Astrocyte of the spinal cord (primary cell): ENCODE data around the gene KAZN.
A peak's percentile ranks its signal among the peaks of the same experiment; 100 is the strongest.

ENCODE experiments used
- DNase-seq: peaks from one replicate; pipeline ENCODE4 v3.0.0; 2011; ENCODE audit warnings: low read depth, low spot score
- H3K4me3 ChIP-seq: 2 replicates; pipeline ENCODE4 v1.5.1; 2011; ENCODE audit warnings: low read depth, mild to moderate bottlenecking, low read length, moderate library complexity
- CTCF ChIP-seq: IDR thresholded peaks from 2 replicates; pipeline ENCODE4 v1.5.1; 2012; ENCODE audit warnings: low read depth, mild to moderate bottlenecking, low read length, inconsistent platforms
- in situ Hi-C: cut with HindIII; loops from 2 replicates; pipeline ENCODE4 v1.10.0; 2017; ENCODE audit warnings: low sequenced_read_pairs

Gene KAZN

GRCh38 chr1:15055736-15056415 is 457.4 kb downstream of the KAZN start:
- no peak for DNase-seq
- H3K4me3 ChIP-seq: no peak overlapping the region
- in situ Hi-C loops: no loop called here
- TF ChIP-seq CTCF: no peak

- no peak overlapping the region for H3K4me3 ChIP-seq
- in situ Hi-C loops: no loop called here
- peak; percentile 43 for DNase-seq
- TF ChIP-seq CTCF: no peak
Observed at GRCh38 chr1:15056515-15057285, 458.2 kb downstream of the KAZN start.

GRCh38 chr1:15057834-15058233 is 459.3 kb downstream of the KAZN start:
- no peak overlapping the region for H3K4me3 ChIP-seq
- TF ChIP-seq CTCF: no peak
- no peak for DNase-seq
- in situ Hi-C loops: no loop called here

- in situ Hi-C loops: no loop called here
- no peak for TF ChIP-seq CTCF
- no peak overlapping the region for H3K4me3 ChIP-seq
- no peak for DNase-seq
Observed at GRCh38 chr1:15058261-15058660, 459.8 kb downstream of the KAZN start.

- no peak for DNase-seq
- no peak overlapping the region for H3K4me3 ChIP-seq
- TF ChIP-seq CTCF: no peak
- in situ Hi-C loops: no loop called here
Observed at GRCh38 chr1:15060104-15060503, 461.6 kb downstream of the KAZN start.

- peak; percentile 51 for TF ChIP-seq CTCF
- no peak overlapping the region for H3K4me3 ChIP-seq
- in situ Hi-C loops: no loop called here
- no peak for DNase-seq
Observed at GRCh38 chr1:15062479-15063099, 464.1 kb downstream of the KAZN start.
